SKM-1 treated with dmso at 0.1 percent for 144 hours (cell line): ENCODE results near the gene CHRNA1.
"Not testable (repeated sequence)": the region's sequence is repeated elsewhere in the genome, so short reads cannot be mapped to it uniquely, and the experiment has no call there.

Source experiments
- DNase-seq: peaks from one replicate; lab custom pipeline; 2025; ENCODE audit not compliant: unreplicated experiment; lab: John Stamatoyannopoulos, UW

Gene CHRNA1

GRCh38 chr2:174717916-174718315 lies 46.4 kb downstream of the CHRNA1 start:
- DNase-seq, result no peak

- peak; percentile 4 for DNase-seq
These were observed 47.0 kb downstream of the CHRNA1 start for GRCh38 chr2:174717273-174717672.

DNA sequence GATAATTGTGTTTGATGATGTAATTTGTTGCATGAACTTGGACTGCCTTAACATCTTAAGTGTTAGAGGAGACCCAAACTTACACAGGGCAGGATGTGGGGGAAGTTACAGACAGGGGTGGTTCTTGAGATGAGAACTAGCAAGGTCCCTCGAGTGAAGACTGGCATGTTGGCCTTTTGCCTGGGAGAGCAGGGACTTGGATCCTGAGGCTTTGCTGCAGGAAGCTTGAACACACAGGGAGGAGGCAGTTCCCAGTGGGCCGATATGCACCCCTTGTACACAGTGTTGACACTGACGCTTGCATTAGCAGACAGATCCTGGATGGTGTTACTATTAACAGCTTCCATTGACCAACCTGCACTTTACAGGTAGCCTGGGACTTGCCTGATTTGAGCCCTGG lies 47.5 kb downstream of the CHRNA1 start:
- no peak for DNase-seq

DNA sequence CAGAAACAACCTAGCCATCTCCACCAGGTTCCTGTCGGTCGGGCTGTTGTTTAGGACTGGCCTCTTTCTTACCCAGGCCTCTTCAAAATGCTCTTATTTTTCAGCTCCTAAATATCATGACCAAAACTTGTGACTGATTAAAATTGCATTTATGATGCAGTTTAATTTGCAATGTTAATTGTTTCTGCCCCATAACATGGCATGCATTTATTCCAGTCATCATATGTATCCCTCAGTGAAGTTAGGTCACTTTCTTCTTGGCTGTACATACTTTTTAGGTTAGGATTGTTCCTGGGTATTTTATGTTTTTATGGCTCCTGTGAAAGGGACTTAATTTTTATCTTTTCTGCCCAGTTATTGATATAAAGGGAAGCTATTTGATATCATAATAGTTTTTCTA lies 50.6 kb downstream of the CHRNA1 start:
- DNase-seq, result no peak

GRCh38 chr2:174711206-174711605 lies 53.1 kb downstream of the CHRNA1 start:
- DNase-seq, result no peak

GRCh38 chr2:174709416-174710004 lies 54.8 kb downstream of the CHRNA1 start:
- not testable (repeated sequence) for DNase-seq

GRCh38 chr2:174708713-174709112 lies 55.6 kb downstream of the CHRNA1 start:
- no peak for DNase-seq

- no peak for DNase-seq
These were observed 59.0 kb downstream of the CHRNA1 start for GRCh38 chr2:174705321-174705720.

GRCh38 chr2:174704642-174705041 lies 59.6 kb downstream of the CHRNA1 start:
- peak; percentile 61 for DNase-seq

GRCh38 chr2:174704061-174704460 lies 60.2 kb downstream of the CHRNA1 start:
- peak; percentile 47 for DNase-seq

GRCh38 chr2:174703430-174703829 lies 60.8 kb downstream of the CHRNA1 start:
- no peak for DNase-seq

- no peak for DNase-seq
These were observed 61.7 kb downstream of the CHRNA1 start for GRCh38 chr2:174702541-174702940.

- peak; percentile 65 for DNase-seq
These were observed 64.1 kb downstream of the CHRNA1 start for GRCh38 chr2:174699993-174700766.
